GM12801 (cell line): ENCODE data around the gene ADCY4.

Experiments
- TF ChIP-seq, protein P1 (sequence below): IDR thresholded peaks from one replicate; pipeline ENCODE4 v1.5.1; 2011; ENCODE audit warnings: control low read depth; ENCODE audit not compliant: insufficient read length; ENCODE audit errors: extremely low read depth

Gene ADCY4

DNA sequence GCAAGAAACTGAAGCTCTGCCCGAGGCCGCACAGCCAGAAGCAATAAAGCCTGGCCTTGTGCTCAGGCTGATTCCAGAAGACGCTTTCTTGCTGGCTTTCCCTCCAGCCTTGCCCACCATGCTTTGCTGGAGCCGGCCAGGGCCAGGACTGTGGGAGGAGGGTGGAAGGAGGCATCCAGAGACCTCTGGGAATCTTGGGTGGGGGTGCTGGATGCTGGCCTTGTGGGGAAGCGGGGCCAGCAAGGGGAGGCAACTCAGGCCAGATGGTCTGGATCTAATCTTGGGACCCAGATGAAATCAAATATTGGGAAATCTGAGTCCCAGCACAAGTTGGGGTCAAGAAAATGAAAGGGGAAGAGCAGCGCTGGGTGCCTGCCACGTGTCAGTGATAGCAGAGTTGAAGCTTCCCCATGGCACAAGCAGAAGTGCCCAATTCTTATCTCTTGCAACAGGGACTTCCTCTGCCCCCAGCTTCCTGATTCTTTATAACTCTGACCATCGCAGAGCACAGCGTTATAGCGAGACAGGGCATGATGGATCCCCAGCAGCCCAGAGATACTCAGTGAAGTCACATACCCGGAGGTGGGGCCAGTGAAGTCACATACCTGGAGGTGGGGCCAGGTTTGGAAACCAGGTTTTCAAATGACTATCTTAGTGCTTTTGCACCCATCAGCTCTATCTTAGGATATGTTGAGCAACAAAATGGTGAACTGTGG lies 57.1 kb downstream of the ADCY4 start:
- TF ChIP-seq, protein P1, sequence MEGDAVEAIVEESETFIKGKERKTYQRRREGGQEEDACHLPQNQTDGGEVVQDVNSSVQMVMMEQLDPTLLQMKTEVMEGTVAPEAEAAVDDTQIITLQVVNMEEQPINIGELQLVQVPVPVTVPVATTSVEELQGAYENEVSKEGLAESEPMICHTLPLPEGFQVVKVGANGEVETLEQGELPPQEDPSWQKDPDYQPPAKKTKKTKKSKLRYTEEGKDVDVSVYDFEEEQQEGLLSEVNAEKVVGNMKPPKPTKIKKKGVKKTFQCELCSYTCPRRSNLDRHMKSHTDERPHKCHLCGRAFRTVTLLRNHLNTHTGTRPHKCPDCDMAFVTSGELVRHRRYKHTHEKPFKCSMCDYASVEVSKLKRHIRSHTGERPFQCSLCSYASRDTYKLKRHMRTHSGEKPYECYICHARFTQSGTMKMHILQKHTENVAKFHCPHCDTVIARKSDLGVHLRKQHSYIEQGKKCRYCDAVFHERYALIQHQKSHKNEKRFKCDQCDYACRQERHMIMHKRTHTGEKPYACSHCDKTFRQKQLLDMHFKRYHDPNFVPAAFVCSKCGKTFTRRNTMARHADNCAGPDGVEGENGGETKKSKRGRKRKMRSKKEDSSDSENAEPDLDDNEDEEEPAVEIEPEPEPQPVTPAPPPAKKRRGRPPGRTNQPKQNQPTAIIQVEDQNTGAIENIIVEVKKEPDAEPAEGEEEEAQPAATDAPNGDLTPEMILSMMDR: no peak

DNA sequence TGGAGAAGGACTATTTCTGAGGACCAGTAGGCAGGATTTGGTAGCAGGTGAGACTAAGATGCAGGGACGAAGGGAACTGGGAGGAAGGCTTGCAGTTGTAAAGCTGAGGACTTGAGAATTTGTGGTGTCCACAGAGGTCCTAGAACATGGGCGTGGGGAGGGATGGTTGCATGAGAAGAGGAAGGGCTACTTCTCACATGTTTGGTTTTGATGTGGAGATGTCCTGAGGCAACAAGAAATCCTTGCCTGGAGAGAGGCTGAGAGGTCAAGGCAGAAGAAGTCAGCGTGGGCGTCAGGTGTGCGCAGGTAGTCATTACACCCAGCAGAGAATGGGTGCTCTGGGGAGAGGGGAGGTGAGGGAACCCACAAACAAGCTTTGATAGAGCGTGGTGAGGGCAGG lies 57.8 kb downstream of the ADCY4 start:
- TF ChIP-seq, protein P1: no peak

DNA sequence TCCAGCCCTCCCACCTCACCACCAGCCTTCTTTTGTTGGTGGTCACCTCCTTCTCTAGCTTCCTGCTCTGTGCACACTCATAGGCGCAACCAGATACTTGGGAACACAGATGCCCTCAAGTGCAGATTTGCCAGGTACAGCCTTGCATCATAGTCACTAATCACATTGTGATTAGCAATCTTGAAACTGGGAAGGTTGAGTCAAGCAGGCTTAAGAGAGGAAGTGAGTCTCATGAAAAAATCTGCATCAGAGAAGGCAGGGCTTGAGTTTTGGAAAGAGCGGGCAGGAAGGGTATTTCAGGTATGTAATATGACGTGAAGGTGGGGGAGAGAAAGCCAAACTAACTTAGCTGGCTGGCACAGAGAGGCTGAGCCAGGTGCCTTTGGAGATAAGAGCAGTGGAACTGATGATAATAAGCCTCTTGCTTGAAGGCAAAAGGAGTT lies 60.7 kb downstream of the ADCY4 start:
- TF ChIP-seq, protein P1: no peak

DNA sequence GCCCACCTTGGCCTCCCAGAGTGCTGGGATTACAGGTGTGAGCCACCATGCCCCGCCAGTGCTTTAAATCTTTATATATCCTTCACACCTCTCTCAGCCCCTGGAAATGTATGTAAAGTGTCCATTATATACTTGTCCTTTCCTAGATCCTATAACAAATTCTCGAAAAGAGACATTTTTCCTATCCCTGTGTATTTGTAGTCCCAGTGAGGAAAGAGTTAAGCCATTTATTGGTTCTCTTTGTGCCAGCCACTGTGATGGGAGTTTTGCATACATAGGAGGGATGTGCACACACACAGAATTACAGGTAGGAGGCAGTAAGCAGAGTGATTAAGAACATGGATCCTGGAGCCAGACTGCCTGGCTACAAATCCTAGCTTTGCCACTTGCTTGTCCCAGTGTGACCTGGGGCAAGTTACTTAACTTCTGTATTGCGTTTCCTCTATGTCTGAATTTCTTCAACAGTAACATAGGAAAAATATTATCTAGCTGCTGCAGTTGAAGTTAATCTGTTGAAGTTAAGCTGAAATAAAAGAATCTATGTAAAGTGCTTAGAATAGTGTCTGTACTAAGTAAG lies 61.4 kb downstream of the ADCY4 start:
- TF ChIP-seq, protein P1: no peak

DNA sequence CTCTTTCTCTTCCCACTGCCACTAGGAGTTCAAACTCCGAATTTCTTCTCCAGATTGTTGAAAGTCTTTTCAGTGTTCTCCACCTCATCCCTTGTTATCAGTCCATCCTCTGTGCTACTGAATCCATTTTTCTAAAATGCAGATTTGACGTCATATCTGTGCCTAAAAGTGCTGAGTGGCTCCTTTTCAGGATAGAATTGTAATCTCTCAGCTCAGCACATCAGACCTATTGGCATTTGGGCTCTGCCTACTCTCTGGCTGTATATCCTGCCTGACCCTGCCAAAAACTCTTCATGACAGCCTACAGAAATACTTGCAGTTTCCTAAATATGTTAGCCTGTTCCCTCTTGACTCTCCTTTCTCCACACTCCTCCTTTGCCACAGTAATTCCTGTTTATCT lies 62.4 kb downstream of the ADCY4 start:
- TF ChIP-seq, protein P1: no peak

DNA sequence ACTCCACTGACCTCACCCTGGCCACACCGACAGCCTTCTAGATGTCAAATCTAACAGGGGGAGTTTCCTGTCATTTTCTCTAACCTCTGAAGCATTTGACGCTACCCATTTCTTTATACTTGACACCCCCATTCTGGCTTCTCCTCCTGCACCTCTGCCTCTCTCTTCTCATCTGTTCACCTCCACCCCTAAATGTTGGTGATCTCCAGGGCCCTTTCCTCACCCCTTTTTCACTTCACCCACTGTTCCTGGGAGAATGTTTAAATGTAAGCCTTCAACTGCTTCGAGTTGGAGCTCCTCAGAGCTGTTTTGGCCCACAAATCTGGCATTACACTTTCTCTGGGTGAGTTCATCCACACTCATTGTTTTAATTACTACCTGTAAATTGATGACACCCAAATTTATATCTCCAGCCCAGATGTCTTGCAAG lies 63.0 kb downstream of the ADCY4 start:
- TF ChIP-seq, protein P1: no peak

DNA sequence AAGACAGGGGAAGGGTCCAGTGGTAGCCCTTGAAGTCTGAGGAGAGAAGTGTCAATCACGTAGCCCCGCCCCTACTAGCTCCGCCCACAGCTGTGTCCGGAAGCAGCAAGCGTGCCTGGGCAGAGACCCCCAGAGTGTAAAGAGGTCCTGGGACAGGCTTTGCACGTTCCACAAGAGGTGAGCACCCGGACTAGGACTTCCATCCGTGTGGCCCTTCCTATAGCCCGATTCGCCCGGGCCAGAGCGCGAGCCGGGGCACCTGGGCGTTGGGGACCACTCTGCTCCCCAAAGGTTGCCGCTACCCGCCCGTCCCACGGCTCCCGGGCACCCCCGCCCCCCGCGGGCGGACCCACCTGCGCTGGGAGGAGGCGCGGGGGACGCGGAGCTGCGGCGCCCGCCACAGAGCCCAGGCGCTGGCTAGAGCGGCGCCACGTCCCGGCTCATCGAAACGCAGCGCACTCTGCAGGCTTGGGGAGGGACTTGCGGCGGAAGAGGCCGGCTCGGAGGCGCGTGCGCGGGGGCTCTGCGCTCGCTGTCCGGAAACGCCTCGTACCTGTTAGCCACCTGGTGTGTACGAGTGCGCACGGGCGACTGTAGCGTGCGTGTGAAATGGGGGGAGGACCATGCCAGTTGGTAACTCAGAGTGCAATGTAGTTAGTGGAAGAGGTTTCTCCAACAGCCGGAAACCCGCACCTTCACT lies 63.6 kb downstream of the ADCY4 start, which contains the start of gene RABGGTA:
RABGGTA (minus strand) TSS at position 464 of the 700 bp plus-strand sequence. CDS start 482 bp downstream, outside the sequence.
- TF ChIP-seq, protein P1: no peak
